NCI-H2029 treated with DMSO at 0.1 percent for 48 hours (cell line): Measurements from ENCODE around the gene FAM53C.

Source experiments
- DNase-seq: peaks from one replicate; lab custom pipeline; 2025; lab: John Stamatoyannopoulos, UW

Gene FAM53C

DNA sequence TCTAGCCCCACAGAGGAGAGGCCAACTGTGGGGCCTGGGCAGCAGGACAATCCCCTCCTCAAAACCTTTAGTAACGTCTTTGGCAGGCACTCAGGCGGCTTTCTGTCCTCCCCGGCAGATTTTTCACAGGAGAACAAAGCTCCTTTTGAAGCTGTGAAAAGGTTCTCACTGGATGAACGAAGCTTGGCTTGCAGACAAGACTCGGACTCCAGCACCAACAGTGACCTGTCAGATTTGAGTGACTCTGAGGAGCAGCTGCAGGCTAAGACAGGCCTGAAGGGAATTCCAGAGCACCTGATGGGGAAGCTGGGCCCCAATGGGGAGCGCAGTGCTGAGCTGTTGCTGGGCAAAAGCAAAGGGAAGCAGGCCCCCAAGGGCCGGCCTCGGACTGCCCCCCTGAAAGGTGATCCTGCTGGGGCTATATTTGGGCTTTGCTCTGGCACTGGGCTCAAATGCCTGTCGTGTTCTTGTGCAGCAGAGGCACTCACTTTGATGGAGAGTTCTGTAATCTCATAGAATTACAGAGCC lies 53.9 kb downstream of the FAM53C start:
- no peak for DNase-seq
